ENCODE results near the gene PITHD1.
"Not testable (repeated sequence)": the region's sequence is repeated elsewhere in the genome, so short reads cannot be mapped to it uniquely, and the experiment has no call there.

GRCh38 chr1:23834156-23834555 is 55.9 kb downstream of the PITHD1 start:
- TF ChIP-seq CTCF, POLR2A (IDR thresholded peaks at IDR 0.05): not testable (repeated sequence)
